Activated CD4-positive, alpha-beta T cell treated with anti-CD3 and anti-CD28 coated beads, Interleukin-2, Interleukin-6, amounts not matched to agents 100 ng/mL and 50 ng/mL, durations not matched to agents 16 hours and 8 hours (primary cell): ENCODE measurements around the gene MYH11.
"Not testable (repeated sequence)": the region's sequence is repeated elsewhere in the genome, so short reads cannot be mapped to it uniquely, and the experiment has no call there.

Experiments used
- DNase-seq: peaks from one replicate; pipeline ENCODE4 v3.0.0-alpha.2; 2020

The MYH11 gene

DNA sequence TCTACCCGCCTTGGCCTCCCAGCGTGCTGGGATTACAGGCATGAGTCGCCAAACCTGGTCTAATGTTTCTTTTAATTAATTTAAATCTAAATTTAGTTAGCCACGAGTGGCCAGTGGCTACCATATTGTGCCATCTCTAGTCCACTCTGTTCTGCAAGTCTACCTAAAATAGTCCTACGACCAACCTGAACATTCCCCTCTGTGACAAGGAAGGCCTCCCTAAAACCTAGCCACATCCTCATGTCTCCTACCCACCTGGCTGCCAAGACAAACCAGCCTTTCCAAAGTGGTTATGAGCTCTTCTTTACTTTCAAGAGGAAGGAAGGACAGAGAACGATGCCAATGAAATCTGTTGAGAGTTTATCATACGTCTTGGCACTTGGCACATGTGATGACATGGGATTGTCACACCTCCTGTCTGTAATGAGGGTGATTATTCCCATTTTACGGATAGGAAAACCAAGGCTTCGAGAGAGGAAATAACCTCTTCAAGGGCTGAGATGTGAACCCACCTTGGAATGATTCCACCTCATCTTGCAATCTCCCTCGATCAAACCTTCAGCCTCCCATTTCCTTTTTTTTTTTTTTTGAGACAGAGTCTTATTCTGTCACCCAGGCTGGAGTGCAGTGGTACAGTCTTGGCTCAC lies 19.7 kb downstream of the MYH11 start:
- DNase-seq, result no peak

DNA sequence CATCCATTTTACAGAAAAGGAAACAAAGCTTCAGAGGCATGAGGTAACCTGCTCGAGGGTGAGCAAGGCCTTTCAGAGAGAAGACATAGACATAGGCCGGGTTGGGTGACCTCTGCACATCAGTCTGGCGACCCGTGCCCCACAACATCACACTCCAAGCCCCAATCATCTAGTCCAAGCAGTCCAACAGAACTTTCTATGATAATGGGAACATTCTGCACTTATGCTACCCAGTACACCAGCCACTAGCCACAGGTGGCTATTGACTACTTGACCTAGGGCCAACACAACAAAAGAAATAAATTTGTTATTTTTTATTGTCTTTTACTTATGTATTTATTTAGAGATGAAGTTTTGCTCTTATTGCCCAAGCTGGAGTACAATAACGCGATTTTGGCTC lies 20.8 kb downstream of the MYH11 start:
- DNase-seq, result no peak

- peak; percentile 61 for DNase-seq
Measured at GRCh38 chr16:15835136-15835878, 21.5 kb downstream of the MYH11 start.

- no peak for DNase-seq
Measured at GRCh38 chr16:15834502-15834901, 22.3 kb downstream of the MYH11 start.

DNA sequence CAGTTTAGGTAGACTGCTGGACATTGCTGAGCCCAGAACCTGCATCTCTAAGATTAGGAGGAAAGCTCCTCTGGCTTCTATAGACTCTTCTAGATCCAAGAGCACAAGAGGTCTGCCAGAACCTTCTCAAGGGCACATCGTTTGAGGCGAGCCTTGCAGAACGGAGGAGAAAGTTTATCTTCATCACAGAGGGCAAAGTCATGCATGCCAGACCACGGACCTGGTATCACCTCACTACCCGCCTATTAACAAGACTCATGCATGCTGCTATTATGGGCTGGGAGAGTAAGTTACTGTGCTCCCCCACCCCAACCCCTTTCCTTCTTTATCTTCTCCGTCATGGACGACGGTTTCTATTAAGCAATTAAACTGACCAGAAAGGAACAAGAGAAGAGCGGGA lies 23.3 kb downstream of the MYH11 start:
- no peak for DNase-seq

GRCh38 chr16:15832241-15832640 lies 24.6 kb downstream of the MYH11 start:
- DNase-seq, result no peak

- no peak for DNase-seq
Measured at GRCh38 chr16:15830832-15831451, 25.9 kb downstream of the MYH11 start.

- no peak for DNase-seq
Measured at GRCh38 chr16:15829460-15829859, 27.4 kb downstream of the MYH11 start.

DNA sequence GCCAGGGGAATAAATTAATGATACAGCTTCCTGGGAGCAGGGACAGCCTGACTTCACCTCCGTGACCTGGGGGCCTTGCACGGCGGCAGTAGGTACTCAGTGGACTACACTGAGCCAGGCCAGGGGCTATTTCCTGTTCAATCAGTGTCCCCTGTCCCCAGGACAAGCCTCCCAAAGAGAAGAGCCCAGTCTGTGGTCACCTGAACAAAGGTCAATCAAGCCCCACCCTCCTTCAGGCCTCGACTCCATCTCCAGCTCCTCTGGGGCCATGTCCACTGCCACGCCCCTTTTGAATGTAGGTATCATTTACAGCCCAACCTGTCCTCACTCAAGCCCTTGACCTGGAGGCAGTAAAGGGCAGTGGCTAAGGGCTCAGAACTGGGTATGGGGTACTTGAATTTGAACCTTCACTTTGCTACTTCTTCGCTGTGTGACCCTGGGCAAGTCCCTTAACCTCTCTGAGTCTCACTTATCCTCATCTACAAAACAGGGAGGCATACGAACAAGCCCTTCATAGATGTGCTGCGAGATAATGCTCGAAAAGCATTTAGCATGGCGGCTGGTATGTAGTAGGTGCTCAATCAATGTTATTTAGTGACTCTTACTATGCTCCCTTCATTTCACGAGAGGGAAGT lies 29.0 kb downstream of the MYH11 start:
- no peak for DNase-seq

DNA sequence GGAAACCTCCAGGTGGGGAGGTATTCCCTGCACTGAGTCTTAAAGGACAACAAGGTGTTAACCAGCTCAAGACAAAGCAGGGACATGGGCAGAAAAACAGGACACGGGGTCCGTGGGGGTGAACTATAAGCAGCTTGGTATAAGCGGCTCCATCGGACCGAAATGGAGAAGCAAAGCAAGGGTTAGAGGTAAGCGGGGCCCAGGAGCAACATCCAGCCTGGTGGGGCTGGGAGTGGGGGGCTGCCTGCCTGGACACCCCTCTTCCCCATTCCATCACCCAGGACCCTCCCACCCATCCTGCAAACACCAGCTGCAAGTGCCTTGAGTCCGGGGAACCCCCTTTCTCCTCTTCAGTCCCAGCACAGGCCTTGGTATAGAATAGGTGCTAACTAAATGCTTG lies 29.5 kb downstream of the MYH11 start:
- DNase-seq, result no peak

GRCh38 chr16:15825750-15826305 lies 31.0 kb downstream of the MYH11 start:
- no peak for DNase-seq

DNA sequence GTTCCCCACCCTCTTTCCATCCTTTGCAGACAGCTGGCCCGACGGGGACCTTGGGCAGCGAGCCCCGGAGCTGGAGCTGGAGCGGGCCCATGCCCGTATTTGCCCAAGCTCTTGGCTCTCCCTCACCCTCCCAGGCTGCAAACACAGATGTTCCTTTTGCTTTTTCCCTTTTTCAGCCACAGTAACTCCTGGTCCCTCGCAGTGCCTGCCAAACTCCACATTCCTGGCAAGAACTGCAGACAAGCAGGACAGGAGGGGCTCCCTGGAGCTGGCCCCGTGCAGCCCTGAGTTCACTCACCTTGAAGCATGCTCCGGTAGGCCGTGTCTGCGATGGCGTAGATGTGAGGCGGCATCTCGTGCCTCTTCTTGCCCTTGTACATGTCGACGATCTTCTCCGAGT lies 33.9 kb downstream of the MYH11 start:
- no peak for DNase-seq

- no peak for DNase-seq
Measured at GRCh38 chr16:15820837-15821236, 36.0 kb downstream of the MYH11 start.

- no peak for DNase-seq
Measured at GRCh38 chr16:15819046-15819445, 37.8 kb downstream of the MYH11 start.

DNA sequence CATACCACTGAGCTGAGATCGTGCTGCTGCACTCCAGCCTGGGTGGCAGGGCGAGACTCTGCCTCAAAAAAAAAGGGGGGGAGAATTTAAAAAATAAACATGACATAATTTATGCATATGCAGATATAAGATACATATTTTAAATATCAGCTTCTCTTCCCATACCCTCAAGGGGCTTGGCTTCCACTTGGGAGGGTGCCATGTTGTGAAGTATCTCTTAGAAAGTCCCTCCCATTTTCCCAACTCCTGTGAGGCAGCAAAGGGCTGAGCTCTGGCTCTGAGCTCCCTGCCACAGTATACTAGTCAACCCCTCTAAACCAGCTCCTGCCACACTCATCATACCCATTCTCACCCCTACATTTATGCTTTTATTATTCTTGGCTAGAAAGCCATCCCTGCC lies 39.4 kb downstream of the MYH11 start:
- no peak for DNase-seq

DNA sequence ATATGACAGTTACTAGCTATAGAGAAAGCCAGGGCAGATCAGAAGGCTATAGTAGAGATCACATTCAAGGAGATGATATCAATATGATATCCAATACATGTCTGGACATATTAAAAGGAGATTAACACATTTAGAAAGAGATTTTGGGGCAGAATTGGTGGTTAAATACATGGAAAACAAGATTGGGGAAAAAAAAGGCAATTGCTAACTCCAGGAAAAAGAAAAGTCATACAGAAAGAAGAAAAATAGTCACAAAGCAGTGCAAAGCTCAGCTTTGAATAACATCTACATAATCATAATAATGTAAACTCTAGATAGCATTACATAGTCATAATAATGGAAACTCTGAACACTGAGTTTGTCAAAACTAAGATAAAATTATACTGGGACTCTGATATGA lies 40.6 kb downstream of the MYH11 start:
- DNase-seq, result no peak

- DNase-seq, result not testable (repeated sequence)
Measured at GRCh38 chr16:15812401-15812750, 44.5 kb downstream of the MYH11 start.

DNA sequence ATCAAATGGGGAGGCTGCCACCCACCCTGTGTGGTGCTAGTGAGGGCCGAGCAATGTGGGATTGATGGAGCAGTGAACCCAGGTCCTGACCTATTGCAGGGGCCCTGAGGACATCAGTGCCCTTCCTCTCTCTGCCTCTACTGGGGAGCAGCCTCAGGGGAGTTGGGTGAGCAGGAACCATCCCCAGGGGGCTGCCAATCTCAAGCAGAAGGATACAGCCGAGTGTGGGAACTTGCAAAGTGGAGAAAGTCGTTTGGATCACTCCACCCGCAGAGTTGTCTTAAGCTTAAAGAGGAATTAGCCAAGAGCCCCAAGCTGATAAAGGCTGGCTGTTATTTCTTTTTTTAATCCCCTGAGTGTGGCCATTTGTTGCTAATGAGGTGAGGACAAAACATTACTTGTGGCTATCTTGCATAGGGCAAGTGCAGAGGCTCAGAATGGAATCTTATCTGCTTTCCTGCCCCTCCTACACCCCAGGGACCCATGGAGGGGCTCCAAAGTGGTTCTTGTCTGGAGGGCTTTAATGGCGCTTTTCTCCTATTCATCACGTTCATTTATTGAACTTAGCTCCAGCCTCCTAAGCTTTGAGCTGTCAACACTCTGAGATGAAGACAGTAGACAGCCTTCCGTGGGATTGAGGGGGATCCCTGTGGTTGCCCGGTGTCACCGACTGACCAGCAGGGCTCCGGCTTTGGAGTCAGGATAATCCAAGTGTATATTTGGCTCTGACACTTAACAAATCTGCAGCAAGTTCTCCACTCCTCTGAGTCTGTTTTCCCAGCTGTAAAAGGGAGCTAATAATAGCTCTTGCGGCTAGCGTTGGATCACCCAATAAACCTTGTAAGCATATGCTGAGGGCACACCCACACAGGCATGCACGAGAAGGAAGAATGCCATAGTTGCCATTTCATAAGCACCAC lies 45.1 kb downstream of the MYH11 start:
- no peak for DNase-seq

GRCh38 chr16:15810949-15811348 lies 45.9 kb downstream of the MYH11 start:
- no peak for DNase-seq

- no peak for DNase-seq
Measured at GRCh38 chr16:15810411-15810810, 46.4 kb downstream of the MYH11 start.

DNA sequence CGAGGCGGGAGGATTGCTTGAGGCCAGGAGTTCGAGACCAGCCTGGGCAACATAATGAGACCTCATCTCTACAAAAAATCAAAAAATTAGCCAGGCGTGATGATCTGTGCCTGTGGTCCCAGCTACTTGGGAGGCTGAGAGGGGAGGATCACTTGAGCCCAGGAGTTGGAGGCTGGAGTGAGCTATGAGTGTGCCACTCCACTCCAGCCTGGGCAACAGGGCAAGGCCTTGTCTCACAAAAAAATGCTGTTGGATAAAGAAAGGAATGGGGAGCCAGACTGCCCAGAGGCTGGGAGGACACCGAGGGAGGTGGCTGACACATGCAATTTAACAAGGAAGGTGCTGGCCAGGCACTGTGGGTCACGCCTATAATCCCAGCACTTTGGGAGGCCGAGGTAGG lies 47.5 kb downstream of the MYH11 start:
- not testable (repeated sequence) for DNase-seq

DNA sequence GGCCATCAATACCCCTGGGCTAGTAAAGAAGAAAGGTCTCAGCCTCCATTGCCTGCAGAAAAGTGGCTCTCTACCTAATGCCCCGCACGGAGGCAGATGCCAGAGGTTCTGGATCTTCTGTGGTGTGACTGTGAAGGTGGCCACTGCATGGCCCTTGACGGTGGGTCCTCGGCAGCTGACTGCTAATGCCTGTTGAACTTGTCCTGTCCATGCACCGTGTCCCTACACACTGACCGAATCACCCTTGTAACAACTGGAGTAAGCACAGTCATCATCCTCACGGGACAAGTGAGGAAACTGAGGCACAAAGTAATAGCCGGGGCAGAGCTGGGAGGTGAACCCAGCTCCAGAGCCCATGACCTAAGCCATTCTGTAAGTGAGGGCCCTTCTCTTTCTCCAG lies 48.8 kb downstream of the MYH11 start:
- no peak for DNase-seq

DNA sequence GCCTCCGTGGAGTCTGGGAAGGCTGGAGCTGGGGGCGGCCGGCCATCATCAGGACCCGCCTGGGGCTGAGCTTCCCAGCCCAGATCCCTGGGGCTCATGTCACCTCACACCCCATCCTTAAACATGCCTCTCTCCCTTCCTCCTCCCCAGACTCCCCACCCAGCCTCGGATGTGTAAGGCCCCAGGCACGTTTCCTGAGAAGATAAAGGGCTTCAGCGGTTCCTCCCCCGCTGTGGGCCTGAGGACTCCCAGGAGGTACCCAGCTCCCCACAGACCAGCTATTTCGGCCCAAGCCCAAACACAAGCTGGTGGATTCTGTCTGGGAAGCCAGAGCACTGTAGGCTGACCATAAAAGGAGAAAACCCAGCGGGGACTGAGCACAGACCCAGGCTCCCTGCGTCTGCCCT lies 49.2 kb downstream of the MYH11 start:
- no peak for DNase-seq
